ENCODE measurements around the gene GAB2.

GAB2 gene

GRCh38 chr11:78414321-78415051 lies 3.1 kb downstream of the GAB2 start:
- no peak for ATAC-seq
- no peak for TF ChIP-seq TOX (CRISPR knock-in tag; IDR thresholded peaks at IDR 0.05; ENCODE audit: borderline replicate concordance)
- TF ChIP-seq ARNTL (CRISPR knock-in tag; IDR thresholded peaks at IDR 0.05; ENCODE audit: borderline replicate concordance, low read depth): no peak
- TF ChIP-seq GLIS3 (CRISPR knock-in tag; IDR thresholded peaks at IDR 0.05): no peak
- no peak for TF ChIP-seq ZFP30 (CRISPR knock-in tag; IDR thresholded peaks at IDR 0.05)
- no peak for TF ChIP-seq ESRRG (CRISPR knock-in tag; IDR thresholded peaks at IDR 0.05)
- TF ChIP-seq ZFP3 (CRISPR knock-in tag; IDR thresholded peaks at IDR 0.05): no peak
- no peak for TF ChIP-seq OSR1 (CRISPR knock-in tag; IDR thresholded peaks at IDR 0.05)
- no peak for TF ChIP-seq CSRNP3 (CRISPR knock-in tag; IDR thresholded peaks at IDR 0.05)
- TF ChIP-seq TCF4 (CRISPR knock-in tag; IDR thresholded peaks at IDR 0.05; ENCODE audit: borderline replicate concordance): no peak
- TF ChIP-seq ZNF8 (CRISPR knock-in tag; IDR thresholded peaks at IDR 0.05): no peak
- TF ChIP-seq RARB (CRISPR knock-in tag; IDR thresholded peaks at IDR 0.05): no peak
- TF ChIP-seq PPARA (CRISPR knock-in tag; IDR thresholded peaks at IDR 0.05; ENCODE audit: borderline replicate concordance): no peak
- no peak for TF ChIP-seq ZNF565 (CRISPR knock-in tag; conservative IDR thresholded peaks at IDR 0.05; ENCODE audit: low read depth)

GRCh38 chr11:78408619-78409018 lies 9.0 kb downstream of the GAB2 start:
- no peak for ATAC-seq
- no peak for TF ChIP-seq PATZ1 (CRISPR knock-in tag; IDR thresholded peaks at IDR 0.05; ENCODE audit: borderline replicate concordance)
- no peak for TF ChIP-seq BACH2 (CRISPR knock-in tag; IDR thresholded peaks at IDR 0.05; ENCODE audit: borderline replicate concordance)
- TF ChIP-seq ISL1 (CRISPR knock-in tag; IDR thresholded peaks at IDR 0.05): no peak
- TF ChIP-seq GLIS3 (CRISPR knock-in tag; IDR thresholded peaks at IDR 0.05): no peak
- TF ChIP-seq PPARA (CRISPR knock-in tag; IDR thresholded peaks at IDR 0.05; ENCODE audit: borderline replicate concordance): no peak
- no peak for TF ChIP-seq RARB (CRISPR knock-in tag; IDR thresholded peaks at IDR 0.05)
- TF ChIP-seq, protein P1, sequence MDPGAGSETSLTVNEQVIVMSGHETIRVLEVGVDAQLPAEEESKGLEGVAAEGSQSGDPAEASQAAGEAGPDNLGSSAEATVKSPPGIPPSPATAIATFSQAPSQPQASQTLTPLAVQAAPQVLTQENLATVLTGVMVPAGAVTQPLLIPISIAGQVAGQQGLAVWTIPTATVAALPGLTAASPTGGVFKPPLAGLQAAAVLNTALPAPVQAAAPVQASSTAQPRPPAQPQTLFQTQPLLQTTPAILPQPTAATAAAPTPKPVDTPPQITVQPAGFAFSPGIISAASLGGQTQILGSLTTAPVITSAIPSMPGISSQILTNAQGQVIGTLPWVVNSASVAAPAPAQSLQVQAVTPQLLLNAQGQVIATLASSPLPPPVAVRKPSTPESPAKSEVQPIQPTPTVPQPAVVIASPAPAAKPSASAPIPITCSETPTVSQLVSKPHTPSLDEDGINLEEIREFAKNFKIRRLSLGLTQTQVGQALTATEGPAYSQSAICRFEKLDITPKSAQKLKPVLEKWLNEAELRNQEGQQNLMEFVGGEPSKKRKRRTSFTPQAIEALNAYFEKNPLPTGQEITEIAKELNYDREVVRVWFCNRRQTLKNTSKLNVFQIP (CRISPR knock-in tag; IDR thresholded peaks at IDR 0.05; ENCODE audit: borderline replicate concordance, low read depth): no peak
- TF ChIP-seq ARNTL (CRISPR knock-in tag; IDR thresholded peaks at IDR 0.05; ENCODE audit: borderline replicate concordance, low read depth): no peak
- no peak for TF ChIP-seq CSRNP3 (CRISPR knock-in tag; IDR thresholded peaks at IDR 0.05)
- TF ChIP-seq ZC3H10 (CRISPR knock-in tag; IDR thresholded peaks at IDR 0.05): no peak
- TF ChIP-seq ZFP3 (CRISPR knock-in tag; IDR thresholded peaks at IDR 0.05): no peak
- TF ChIP-seq TCF4 (CRISPR knock-in tag; IDR thresholded peaks at IDR 0.05; ENCODE audit: borderline replicate concordance): no peak
- no peak for TF ChIP-seq TOX (CRISPR knock-in tag; IDR thresholded peaks at IDR 0.05; ENCODE audit: borderline replicate concordance)
- TF ChIP-seq SNAI2 (CRISPR knock-in tag; IDR thresholded peaks at IDR 0.05): no peak
- no peak for TF ChIP-seq ZNF565 (CRISPR knock-in tag; conservative IDR thresholded peaks at IDR 0.05; ENCODE audit: low read depth)
- TF ChIP-seq TSHZ2 (CRISPR knock-in tag; IDR thresholded peaks at IDR 0.05): no peak
- TF ChIP-seq CSDC2 (CRISPR knock-in tag; IDR thresholded peaks at IDR 0.05): no peak
- no peak for TF ChIP-seq OSR1 (CRISPR knock-in tag; IDR thresholded peaks at IDR 0.05)

Data from SK-N-SH treated with all-trans-retinoic acid at 6 μM for 48 hours (cell line).